C4-2B (cell line): ENCODE measurements around the gene TBX4.

Source experiments
- ZFX ChIP-seq: fragments of 450-650 bp; IDR thresholded peaks from 2 replicates; pipeline ENCODE4 v1.6.1; 2017
- TF ChIP-seq, protein P1 (sequence below): fragments of 450-650 bp; conservative IDR thresholded peaks from 2 replicates; pipeline ENCODE4 v1.5.1; 2017; ENCODE audit warnings: mild to moderate bottlenecking

DNA sequence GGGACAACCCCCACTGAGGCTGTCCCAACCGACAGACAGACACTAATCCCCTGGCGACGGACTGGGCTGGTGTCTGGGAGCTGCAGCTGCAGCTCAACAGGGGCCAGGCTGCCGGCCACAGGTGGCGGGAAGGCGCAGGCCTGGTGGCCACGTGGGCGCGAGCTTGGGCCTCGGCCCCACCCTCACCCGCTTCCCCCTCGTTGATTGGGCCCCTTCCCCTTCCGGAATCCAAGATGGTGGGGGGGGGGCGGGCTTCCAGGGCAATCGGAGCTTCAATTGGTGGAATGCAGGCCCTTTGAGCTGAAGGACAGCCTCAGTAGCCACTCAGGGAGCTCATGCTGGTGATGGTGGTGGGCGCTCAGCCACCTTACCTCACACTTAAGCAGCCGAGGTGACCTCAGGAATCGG lies 8.7 kb upstream of the TBX4 start:
- TF ChIP-seq, protein P1, sequence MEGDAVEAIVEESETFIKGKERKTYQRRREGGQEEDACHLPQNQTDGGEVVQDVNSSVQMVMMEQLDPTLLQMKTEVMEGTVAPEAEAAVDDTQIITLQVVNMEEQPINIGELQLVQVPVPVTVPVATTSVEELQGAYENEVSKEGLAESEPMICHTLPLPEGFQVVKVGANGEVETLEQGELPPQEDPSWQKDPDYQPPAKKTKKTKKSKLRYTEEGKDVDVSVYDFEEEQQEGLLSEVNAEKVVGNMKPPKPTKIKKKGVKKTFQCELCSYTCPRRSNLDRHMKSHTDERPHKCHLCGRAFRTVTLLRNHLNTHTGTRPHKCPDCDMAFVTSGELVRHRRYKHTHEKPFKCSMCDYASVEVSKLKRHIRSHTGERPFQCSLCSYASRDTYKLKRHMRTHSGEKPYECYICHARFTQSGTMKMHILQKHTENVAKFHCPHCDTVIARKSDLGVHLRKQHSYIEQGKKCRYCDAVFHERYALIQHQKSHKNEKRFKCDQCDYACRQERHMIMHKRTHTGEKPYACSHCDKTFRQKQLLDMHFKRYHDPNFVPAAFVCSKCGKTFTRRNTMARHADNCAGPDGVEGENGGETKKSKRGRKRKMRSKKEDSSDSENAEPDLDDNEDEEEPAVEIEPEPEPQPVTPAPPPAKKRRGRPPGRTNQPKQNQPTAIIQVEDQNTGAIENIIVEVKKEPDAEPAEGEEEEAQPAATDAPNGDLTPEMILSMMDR, result no peak
- TF ChIP-seq ZFX, result no peak
